Bone marrow (tissue), 2 donors: ENCODE data around the gene NT5DC1.
"Not testable (repeated sequence)": the region's sequence is repeated elsewhere in the genome, so short reads cannot be mapped to it uniquely, and the experiment has no call there.

ENCODE experiments used
- DNase-seq, 2 donors: peaks; one replicate each; lab custom pipeline; 2025; lab: John Stamatoyannopoulos, UW

NT5DC1 gene

GRCh38 chr6:116279232-116280160 is 178.8 kb downstream of the NT5DC1 start, which contains the start of gene TSPYL1:
Gene TSPYL1, minus strand, starts transcription at chr6:116279930. Its CDS starts 100 bp downstream, at chr6:116279830.
- peak; percentile 80 to 94 for DNase-seq

- DNase-seq = no peak
Measured at GRCh38 chr6:116280161-116280932, 179.7 kb downstream of the NT5DC1 start.

GRCh38 chr6:116280933-116281316 is 180.3 kb downstream of the NT5DC1 start:
- no peak for DNase-seq

- DNase-seq = no peak
Measured at GRCh38 chr6:116282698-116283097, 182.0 kb downstream of the NT5DC1 start.

- DNase-seq = no peak
Measured at GRCh38 chr6:116283191-116283590, 182.5 kb downstream of the NT5DC1 start.

GRCh38 chr6:116284984-116285383 is 184.3 kb downstream of the NT5DC1 start:
- not testable (repeated sequence) for DNase-seq

- DNase-seq = no peak
Measured at GRCh38 chr6:116286773-116287358, 186.2 kb downstream of the NT5DC1 start.

- DNase-seq = peak in 1 of 2 donors; percentile 20
Measured at GRCh38 chr6:116287689-116288282, 187.1 kb downstream of the NT5DC1 start.

- no peak for DNase-seq
Measured at GRCh38 chr6:116289876-116290275, 189.2 kb downstream of the NT5DC1 start.

GRCh38 chr6:116290799-116291198 is 190.1 kb downstream of the NT5DC1 start:
- DNase-seq = no peak

- no peak for DNase-seq
Measured at GRCh38 chr6:116291701-116292396, 191.2 kb downstream of the NT5DC1 start.

GRCh38 chr6:116292553-116292952 is 191.9 kb downstream of the NT5DC1 start:
- no peak for DNase-seq

- DNase-seq = no peak
Measured at GRCh38 chr6:116298273-116298672, 197.6 kb downstream of the NT5DC1 start.

- no peak for DNase-seq
Measured at GRCh38 chr6:116298973-116299372, 198.3 kb downstream of the NT5DC1 start.
